ENCODE data around the gene MYCL. TPM values are rescaled to one million over a fixed set of nuclear protein-coding genes. Genes with fewer than 3 reads are reported as not detected.

Gene MYCL
- total RNA-seq, 1 experiment from 2014 or later: 31.0 TPM

DNA sequence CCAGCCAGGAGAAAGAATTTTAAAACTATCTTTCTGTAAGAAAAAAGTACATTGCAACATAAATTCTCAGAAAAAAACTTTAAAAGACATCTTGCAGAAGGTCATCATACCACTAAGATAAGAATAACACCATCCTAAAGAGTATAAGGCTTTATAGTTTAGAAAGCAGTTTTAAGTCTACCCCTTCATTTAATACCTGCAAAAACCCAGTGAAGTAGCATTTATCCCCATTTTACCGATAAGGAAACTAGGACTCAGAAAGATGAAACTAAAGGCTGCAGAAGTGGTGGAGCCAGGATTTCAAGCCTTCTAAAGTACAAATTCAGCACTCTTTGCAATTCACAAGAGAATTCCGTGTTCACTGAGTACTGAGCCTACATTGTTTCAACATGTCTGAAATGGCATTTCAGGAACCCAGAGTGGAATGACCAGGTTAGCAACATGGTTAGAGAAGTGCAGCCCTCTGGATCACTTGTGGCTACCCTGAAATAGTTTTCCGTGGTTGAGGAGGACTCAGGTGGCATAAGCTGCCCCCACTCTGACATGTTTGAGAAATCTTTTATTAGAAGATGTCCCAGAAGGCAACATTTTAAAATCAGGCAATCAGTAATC is 6.7 kb downstream of the MYCL start:
- POLR2A ChIA-PET: interaction anchor here (0.6 kb wide), 1 partner anchor 11 kb away, joined by 3 read pairs; no protein-coding TSS in a partner anchor
- ATAC-seq (no peak), DNase-seq (ENCODE audit: low spot score) (no peak)
- CTCF ChIA-PET: interaction anchor here (1.7 to 3.6 kb wide), 2 partner anchors 23 to 24 kb away, joined by 5 to 28 read pairs; no protein-coding TSS in a partner anchor
- H3K27me3 Mint-ChIP-seq (ENCODE audit: low read depth): peaks cover 3% of the 10 kb centered on the region; the same call in 1 of the 2 replicates
- H3K27ac Mint-ChIP-seq: no peak overlapping the region; the same call in 1 of the 2 replicates
- no peak overlapping the region for H3K4me3 Mint-ChIP-seq
- no peak for TF ChIP-seq MXD4 (CRISPR knock-in tag; IDR thresholded peaks at IDR 0.05; ENCODE audit: borderline replicate concordance)
- TF ChIP-seq, protein P1, sequence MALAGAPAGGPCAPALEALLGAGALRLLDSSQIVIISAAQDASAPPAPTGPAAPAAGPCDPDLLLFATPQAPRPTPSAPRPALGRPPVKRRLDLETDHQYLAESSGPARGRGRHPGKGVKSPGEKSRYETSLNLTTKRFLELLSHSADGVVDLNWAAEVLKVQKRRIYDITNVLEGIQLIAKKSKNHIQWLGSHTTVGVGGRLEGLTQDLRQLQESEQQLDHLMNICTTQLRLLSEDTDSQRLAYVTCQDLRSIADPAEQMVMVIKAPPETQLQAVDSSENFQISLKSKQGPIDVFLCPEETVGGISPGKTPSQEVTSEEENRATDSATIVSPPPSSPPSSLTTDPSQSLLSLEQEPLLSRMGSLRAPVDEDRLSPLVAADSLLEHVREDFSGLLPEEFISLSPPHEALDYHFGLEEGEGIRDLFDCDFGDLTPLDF (CRISPR knock-in tag; IDR thresholded peaks at IDR 0.05): no peak
- TF ChIP-seq RORB (CRISPR knock-in tag; IDR thresholded peaks at IDR 0.05): no peak
- TF ChIP-seq NR1H2 (CRISPR knock-in tag; IDR thresholded peaks at IDR 0.05): no peak
- TF ChIP-seq, protein P2, sequence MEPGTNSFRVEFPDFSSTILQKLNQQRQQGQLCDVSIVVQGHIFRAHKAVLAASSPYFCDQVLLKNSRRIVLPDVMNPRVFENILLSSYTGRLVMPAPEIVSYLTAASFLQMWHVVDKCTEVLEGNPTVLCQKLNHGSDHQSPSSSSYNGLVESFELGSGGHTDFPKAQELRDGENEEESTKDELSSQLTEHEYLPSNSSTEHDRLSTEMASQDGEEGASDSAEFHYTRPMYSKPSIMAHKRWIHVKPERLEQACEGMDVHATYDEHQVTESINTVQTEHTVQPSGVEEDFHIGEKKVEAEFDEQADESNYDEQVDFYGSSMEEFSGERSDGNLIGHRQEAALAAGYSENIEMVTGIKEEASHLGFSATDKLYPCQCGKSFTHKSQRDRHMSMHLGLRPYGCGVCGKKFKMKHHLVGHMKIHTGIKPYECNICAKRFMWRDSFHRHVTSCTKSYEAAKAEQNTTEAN (CRISPR knock-in tag; IDR thresholded peaks at IDR 0.05): no peak
- TF ChIP-seq, protein P3, sequence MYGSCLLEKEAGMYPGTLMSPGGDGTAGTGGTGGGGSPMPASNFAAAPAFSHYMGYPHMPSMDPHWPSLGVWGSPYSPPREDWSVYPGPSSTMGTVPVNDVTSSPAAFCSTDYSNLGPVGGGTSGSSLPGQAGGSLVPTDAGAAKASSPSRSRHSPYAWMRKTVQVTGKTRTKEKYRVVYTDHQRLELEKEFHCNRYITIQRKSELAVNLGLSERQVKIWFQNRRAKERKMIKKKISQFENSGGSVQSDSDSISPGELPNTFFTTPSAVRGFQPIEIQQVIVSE (CRISPR knock-in tag; IDR thresholded peaks at IDR 0.05; ENCODE audit: borderline replicate concordance): no peak
- no peak for TF ChIP-seq TEAD4 (CRISPR knock-in tag; IDR thresholded peaks at IDR 0.05)
- no peak for TF ChIP-seq NFYB (CRISPR knock-in tag; conservative IDR thresholded peaks at IDR 0.05; ENCODE audit: low read depth)
- no peak for TF ChIP-seq CBFB (CRISPR knock-in tag; IDR thresholded peaks at IDR 0.05; ENCODE audit: low read depth)
- no peak for TF ChIP-seq ESRRA (CRISPR knock-in tag; IDR thresholded peaks at IDR 0.05; ENCODE audit: borderline replicate concordance)
- TF ChIP-seq, protein P4, sequence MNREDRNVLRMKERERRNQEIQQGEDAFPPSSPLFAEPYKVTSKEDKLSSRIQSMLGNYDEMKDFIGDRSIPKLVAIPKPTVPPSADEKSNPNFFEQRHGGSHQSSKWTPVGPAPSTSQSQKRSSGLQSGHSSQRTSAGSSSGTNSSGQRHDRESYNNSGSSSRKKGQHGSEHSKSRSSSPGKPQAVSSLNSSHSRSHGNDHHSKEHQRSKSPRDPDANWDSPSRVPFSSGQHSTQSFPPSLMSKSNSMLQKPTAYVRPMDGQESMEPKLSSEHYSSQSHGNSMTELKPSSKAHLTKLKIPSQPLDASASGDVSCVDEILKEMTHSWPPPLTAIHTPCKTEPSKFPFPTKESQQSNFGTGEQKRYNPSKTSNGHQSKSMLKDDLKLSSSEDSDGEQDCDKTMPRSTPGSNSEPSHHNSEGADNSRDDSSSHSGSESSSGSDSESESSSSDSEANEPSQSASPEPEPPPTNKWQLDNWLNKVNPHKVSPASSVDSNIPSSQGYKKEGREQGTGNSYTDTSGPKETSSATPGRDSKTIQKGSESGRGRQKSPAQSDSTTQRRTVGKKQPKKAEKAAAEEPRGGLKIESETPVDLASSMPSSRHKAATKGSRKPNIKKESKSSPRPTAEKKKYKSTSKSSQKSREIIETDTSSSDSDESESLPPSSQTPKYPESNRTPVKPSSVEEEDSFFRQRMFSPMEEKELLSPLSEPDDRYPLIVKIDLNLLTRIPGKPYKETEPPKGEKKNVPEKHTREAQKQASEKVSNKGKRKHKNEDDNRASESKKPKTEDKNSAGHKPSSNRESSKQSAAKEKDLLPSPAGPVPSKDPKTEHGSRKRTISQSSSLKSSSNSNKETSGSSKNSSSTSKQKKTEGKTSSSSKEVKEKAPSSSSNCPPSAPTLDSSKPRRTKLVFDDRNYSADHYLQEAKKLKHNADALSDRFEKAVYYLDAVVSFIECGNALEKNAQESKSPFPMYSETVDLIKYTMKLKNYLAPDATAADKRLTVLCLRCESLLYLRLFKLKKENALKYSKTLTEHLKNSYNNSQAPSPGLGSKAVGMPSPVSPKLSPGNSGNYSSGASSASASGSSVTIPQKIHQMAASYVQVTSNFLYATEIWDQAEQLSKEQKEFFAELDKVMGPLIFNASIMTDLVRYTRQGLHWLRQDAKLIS (CRISPR knock-in tag; IDR thresholded peaks at IDR 0.05; ENCODE audit: borderline replicate concordance): no peak
- TF ChIP-seq ZNF396 (CRISPR knock-in tag; IDR thresholded peaks at IDR 0.05; ENCODE audit: borderline replicate concordance): no peak
- TF ChIP-seq, protein P5, sequence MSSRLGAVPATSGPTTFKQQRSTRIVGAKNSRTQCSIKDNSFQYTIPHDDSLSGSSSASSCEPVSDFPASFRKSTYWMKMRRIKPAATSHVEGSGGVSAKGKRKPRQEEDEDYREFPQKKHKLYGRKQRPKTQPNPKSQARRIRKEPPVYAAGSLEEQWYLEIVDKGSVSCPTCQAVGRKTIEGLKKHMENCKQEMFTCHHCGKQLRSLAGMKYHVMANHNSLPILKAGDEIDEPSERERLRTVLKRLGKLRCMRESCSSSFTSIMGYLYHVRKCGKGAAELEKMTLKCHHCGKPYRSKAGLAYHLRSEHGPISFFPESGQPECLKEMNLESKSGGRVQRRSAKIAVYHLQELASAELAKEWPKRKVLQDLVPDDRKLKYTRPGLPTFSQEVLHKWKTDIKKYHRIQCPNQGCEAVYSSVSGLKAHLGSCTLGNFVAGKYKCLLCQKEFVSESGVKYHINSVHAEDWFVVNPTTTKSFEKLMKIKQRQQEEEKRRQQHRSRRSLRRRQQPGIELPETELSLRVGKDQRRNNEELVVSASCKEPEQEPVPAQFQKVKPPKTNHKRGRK (CRISPR knock-in tag; IDR thresholded peaks at IDR 0.05; ENCODE audit: borderline replicate concordance): no peak
- no peak for TF ChIP-seq JAZF1 (CRISPR knock-in tag; IDR thresholded peaks at IDR 0.05)
- no peak for TF ChIP-seq JUN (CRISPR knock-in tag; IDR thresholded peaks at IDR 0.05)
- TF ChIP-seq, protein P6, sequence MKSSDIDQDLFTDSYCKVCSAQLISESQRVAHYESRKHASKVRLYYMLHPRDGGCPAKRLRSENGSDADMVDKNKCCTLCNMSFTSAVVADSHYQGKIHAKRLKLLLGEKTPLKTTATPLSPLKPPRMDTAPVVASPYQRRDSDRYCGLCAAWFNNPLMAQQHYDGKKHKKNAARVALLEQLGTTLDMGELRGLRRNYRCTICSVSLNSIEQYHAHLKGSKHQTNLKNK (CRISPR knock-in tag; IDR thresholded peaks at IDR 0.05): no peak
- no peak for TF ChIP-seq FOXP1 (CRISPR knock-in tag; IDR thresholded peaks at IDR 0.05; ENCODE audit: borderline replicate concordance)
- no peaks in the 10 kb centered on the region for H3K9me3 Mint-ChIP-seq
- peaks cover 78% of the 10 kb centered on the region for H3K4me1 Mint-ChIP-seq
- H3K36me3 Mint-ChIP-seq: no peaks in the 10 kb centered on the region; the same call in 1 of the 2 replicates
